ENCODE measurements around the gene NKD1.

DNA sequence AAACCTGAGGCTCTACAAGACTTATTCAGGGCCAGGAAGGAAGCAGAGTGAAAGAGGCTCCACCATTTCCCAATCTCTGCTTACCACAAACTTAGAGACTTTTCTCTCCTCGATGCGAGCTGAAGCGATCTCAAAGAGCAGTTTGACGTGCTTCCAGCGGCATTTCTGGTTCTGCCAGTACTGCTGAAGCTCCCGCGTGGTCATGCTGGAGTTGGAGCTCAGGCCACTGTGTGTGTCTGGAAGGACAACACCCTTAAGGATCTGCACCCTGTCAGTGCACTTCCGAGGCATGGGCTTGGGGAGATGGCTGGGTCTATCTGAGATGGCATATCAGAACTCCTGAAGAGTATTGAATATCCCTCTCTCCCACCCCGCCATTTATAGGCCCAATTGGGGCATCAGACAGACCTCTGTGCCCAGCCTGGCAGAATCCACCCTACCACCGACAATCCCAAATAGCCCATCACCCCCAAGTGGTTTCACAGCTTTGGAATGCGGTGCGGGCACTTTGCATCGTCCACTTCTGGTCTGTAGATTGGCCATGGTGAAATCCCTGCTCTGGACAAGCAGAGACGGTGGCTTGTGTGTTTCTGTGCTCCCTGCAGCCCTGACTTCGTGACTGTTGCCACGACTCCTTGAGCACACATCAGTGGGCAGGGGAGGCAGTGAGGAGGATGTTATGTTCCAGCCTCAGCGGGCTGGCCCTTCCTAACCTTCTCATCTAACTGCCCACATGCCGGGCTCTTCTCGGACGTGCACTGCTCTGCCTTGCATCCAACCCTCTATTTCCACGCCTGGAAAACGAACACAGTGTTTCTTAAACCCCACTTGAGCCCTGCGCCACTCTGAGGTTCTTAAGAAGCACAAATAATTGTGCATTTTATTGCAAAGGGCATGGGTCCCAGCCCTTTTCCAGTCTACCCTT is 127.8 kb downstream of the NKD1 start:
- TF ChIP-seq EP300 (IDR thresholded peaks at IDR 0.05; ENCODE audit: borderline replicate concordance in 1 of 2, low read depth in 2 of 2, low read length in 2 of 2) (no peak), YY1 (IDR thresholded peaks at IDR 0.05; ENCODE audit: low read depth, low read length) (no peak)
- TF ChIP-seq, protein P1, sequence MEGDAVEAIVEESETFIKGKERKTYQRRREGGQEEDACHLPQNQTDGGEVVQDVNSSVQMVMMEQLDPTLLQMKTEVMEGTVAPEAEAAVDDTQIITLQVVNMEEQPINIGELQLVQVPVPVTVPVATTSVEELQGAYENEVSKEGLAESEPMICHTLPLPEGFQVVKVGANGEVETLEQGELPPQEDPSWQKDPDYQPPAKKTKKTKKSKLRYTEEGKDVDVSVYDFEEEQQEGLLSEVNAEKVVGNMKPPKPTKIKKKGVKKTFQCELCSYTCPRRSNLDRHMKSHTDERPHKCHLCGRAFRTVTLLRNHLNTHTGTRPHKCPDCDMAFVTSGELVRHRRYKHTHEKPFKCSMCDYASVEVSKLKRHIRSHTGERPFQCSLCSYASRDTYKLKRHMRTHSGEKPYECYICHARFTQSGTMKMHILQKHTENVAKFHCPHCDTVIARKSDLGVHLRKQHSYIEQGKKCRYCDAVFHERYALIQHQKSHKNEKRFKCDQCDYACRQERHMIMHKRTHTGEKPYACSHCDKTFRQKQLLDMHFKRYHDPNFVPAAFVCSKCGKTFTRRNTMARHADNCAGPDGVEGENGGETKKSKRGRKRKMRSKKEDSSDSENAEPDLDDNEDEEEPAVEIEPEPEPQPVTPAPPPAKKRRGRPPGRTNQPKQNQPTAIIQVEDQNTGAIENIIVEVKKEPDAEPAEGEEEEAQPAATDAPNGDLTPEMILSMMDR (IDR thresholded peaks at IDR 0.05; ENCODE audit: control extremely low read depth in 1 of 3, insufficient read depth in 1 of 3, low read depth in 1 of 3, low read length in 3 of 3) = no peak

Measured in H1 (cell line).